Prostate gland (tissue), 2 donors: ENCODE data around the gene IZUMO4.

Source experiments
- POLR2A ChIP-seq: fragments of 450-650 bp; IDR thresholded peaks from one replicate; pipeline ENCODE4 v1.6.1; 2016; ENCODE audit warnings: antibody characterized with exemption, mild to moderate bottlenecking
- POLR2AphosphoS5 ChIP-seq: sonication (generic); formaldehyde crosslinking; IDR thresholded peaks from one replicate; pipeline ENCODE4 v1.6.1; 2017; ENCODE audit warnings: antibody characterized with exemption
- TF ChIP-seq, protein P1 (sequence below), 4 experiments: fragments of 200-600 bp in 2 of 4; fragments of 450-650 bp in 2 of 4; sonication (generic) in 2 of 4; IDR thresholded peaks; 1 replicate in 3 of 4; 2 replicates in 1 of 4; pipeline ENCODE4 v1.5.1; 2016 to 2019; ENCODE audit warnings: antibody characterized with exemption in 4 of 4, mild to moderate bottlenecking in 2 of 4, moderate library complexity in 2 of 4

DNA sequence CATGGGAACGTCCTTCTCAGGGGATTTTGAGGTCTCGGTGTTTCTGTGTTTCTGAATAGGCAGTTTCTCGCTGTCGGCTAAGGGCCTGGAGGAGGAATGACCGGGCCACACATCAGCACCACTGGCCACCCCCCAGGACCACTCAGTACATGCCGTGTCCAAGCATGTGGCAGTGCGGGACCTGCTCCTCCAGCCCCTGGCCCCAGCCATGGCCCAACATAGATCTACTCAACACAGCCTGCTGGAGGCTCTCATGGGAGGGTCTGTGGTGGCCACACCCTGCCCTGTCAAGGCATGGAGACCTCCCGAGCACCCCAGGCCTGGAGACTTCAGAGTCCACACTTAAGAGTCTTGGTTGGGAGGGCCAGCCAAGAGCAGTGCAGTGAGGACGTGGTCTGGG lies 17.5 kb downstream of the IZUMO4 start:
- TF ChIP-seq POLR2A (no peak), POLR2AphosphoS5 (no peak)
- TF ChIP-seq, protein P1, sequence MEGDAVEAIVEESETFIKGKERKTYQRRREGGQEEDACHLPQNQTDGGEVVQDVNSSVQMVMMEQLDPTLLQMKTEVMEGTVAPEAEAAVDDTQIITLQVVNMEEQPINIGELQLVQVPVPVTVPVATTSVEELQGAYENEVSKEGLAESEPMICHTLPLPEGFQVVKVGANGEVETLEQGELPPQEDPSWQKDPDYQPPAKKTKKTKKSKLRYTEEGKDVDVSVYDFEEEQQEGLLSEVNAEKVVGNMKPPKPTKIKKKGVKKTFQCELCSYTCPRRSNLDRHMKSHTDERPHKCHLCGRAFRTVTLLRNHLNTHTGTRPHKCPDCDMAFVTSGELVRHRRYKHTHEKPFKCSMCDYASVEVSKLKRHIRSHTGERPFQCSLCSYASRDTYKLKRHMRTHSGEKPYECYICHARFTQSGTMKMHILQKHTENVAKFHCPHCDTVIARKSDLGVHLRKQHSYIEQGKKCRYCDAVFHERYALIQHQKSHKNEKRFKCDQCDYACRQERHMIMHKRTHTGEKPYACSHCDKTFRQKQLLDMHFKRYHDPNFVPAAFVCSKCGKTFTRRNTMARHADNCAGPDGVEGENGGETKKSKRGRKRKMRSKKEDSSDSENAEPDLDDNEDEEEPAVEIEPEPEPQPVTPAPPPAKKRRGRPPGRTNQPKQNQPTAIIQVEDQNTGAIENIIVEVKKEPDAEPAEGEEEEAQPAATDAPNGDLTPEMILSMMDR (IDR thresholded peaks at IDR 0.05), result no peak
